HCT116 (cell line): Measurements from ENCODE around the gene DLG2.

Source experiments
- ATF3 ChIP-seq: IDR thresholded peaks from 2 replicates; pipeline ENCODE4 v1.6.1; 2012
- CTCF ChIP-seq, 3 experiments: fragments of 200-600 bp in 1 of 3; sonication (generic) in 1 of 3; IDR thresholded peaks in 2 of 3; conservative IDR thresholded peaks in 1 of 3; 2 replicates each; pipeline ENCODE4 v1.5.1; 2012 to 2017; ENCODE audit warnings: low read depth in 2 of 3, low read length in 2 of 3, antibody characterized with exemption in 1 of 3, borderline replicate concordance in 1 of 3, control low read depth in 1 of 3, mild to moderate bottlenecking in 1 of 3, mixed read lengths in 1 of 3, mixed run types in 1 of 3, moderate library complexity in 1 of 3; ENCODE audit not compliant: insufficient read depth in 1 of 3
- EGR1 ChIP-seq: IDR thresholded peaks from 2 replicates; pipeline ENCODE4 v1.6.1; 2012; ENCODE audit warnings: low read depth
- EZH2 ChIP-seq: fragments of 200-600 bp; sonication (generic); IDR thresholded peaks from 2 replicates; pipeline ENCODE4 v1.6.1; 2017; ENCODE audit warnings: antibody characterized with exemption, mixed run types
- EZH2phosphoT487 ChIP-seq: fragments of 200-600 bp; IDR thresholded peaks from 2 replicates; pipeline ENCODE4 v1.6.1; 2018; ENCODE audit warnings: antibody characterized with exemption, borderline replicate concordance
- POLR2A ChIP-seq: IDR thresholded peaks from 2 replicates; pipeline ENCODE4 v1.7.0; 2011; ENCODE audit warnings: borderline replicate concordance; ENCODE audit not compliant: insufficient read depth, insufficient read length; ENCODE audit errors: extremely low read depth
- POLR2AphosphoS5 ChIP-seq: IDR thresholded peaks from 2 replicates; pipeline ENCODE4 v1.6.1; 2011; ENCODE audit warnings: mild to moderate bottlenecking, low read depth, low read length, moderate library complexity
- RAD21 ChIP-seq: IDR thresholded peaks from 2 replicates; pipeline ENCODE4 v1.6.1; 2012; ENCODE audit warnings: low read depth, mild to moderate bottlenecking
- REST ChIP-seq: IDR thresholded peaks from 2 replicates; pipeline ENCODE4 v1.6.1; 2012; ENCODE audit warnings: low read depth
- SIN3A ChIP-seq: IDR thresholded peaks from 2 replicates; pipeline ENCODE4 v1.6.1; 2012; ENCODE audit warnings: low read depth
- SP1 ChIP-seq: IDR thresholded peaks from 2 replicates; pipeline ENCODE4 v1.6.1; 2012; ENCODE audit warnings: low read depth
- ZBTB33 ChIP-seq: IDR thresholded peaks from 2 replicates; pipeline ENCODE4 v1.6.1; 2011; ENCODE audit warnings: mild to moderate bottlenecking, low read length, moderate library complexity; ENCODE audit not compliant: insufficient replicate concordance; ENCODE audit errors: extremely low read depth
- ZFX ChIP-seq: fragments of 450-650 bp; IDR thresholded peaks from 2 replicates; pipeline ENCODE4 v1.6.1; 2017

GRCh38 chr11:85672105-85672902 lies 45.2 kb upstream of the DLG2 start:
- TF ChIP-seq CTCF (IDR thresholded peaks at IDR 0.05 in 2 of 3, conservative IDR thresholded peaks at IDR 0.05 in 1 of 3; ENCODE audit: borderline replicate concordance in 1 of 3, insufficient read depth in 1 of 3, low read depth in 2 of 3, low read length in 2 of 3) (no peak), REST (no peak), EZH2phosphoT487 (no peak), ATF3 (no peak), ZBTB33 (no peak), POLR2A (no peak), EZH2 (no peak), SIN3A (no peak), EGR1 (no peak), ZFX (no peak), RAD21 (no peak), POLR2AphosphoS5 (no peak), SP1 (no peak)
